MG63 (cell line): ENCODE measurements around the gene NME2. TPM values are rescaled to one million over a fixed set of nuclear protein-coding genes. Genes with fewer than 3 reads are reported as not detected.
"Not testable (repeated sequence)": the region's sequence is repeated elsewhere in the genome, so short reads cannot be mapped to it uniquely, and the experiment has no call there.

Experiments
- DNase-seq: peaks from one replicate; pipeline ENCODE4 v3.0.0-alpha.2; 2020
- H3K27me3 ChIP-seq: fragments of 250-450 bp; sonication (Bioruptor Pico); 2 replicates; pipeline ENCODE4 v1.5.1; 2020; ENCODE audit warnings: mild to moderate bottlenecking, moderate library complexity
- H3K36me3 ChIP-seq: fragments of 250-450 bp; sonication (Bioruptor Pico); 2 replicates; pipeline ENCODE4 v1.5.1; 2020; ENCODE audit warnings: mild to moderate bottlenecking, moderate library complexity
- H3K4me3 ChIP-seq: fragments of 250-450 bp; sonication (Bioruptor Pico); 2 replicates; pipeline ENCODE4 v1.5.1; 2020; ENCODE audit warnings: mild to moderate bottlenecking, moderate library complexity
- H3K9me3 ChIP-seq: fragments of 250-450 bp; sonication (Bioruptor Pico); 2 replicates; pipeline ENCODE4 v1.5.1; 2020; ENCODE audit warnings: mild to moderate bottlenecking, moderate library complexity
- total RNA-seq: library from RNA; depleted of rRNA; stranded (reverse); fragments of >200 nt; shearing (Covaris generic); gene quantifications from 2 replicates; pipeline ENCODE4 v1.2.3, GENCODE V29; 2014; ENCODE audit warnings: low replicate concordance

Gene NME2
- total RNA-seq, 1 experiment from 2014 or later: 1,229 TPM

- H3K4me3 ChIP-seq: no peak overlapping the region
Observed at GRCh38 chr17:51144266-51145022, 21.8 kb upstream of the NME2 start.

DNA sequence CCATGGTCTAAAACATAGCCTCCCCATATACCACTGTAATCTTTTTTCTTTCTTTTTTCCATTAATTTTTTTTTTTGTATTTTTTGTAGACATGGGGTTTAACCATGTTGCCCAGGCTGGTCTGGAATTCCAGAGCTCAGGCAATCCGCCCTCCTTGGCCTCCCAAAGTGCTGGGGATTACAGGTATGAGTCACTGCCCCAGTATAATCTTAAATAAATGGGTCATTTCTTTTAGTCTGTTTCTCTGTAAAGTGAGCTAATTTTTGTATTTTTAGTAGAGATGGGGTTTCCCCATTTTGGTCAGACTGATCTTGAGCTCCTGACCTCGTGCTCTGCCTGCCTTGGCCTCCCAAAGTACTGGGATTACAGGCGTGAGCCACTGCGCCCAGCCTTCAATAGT lies 18.6 kb upstream of the NME2 start:
- Histone ChIP-seq H3K4me3 (no peak overlapping the region), H3K27me3 (no peaks in the 10 kb centered on the region), H3K36me3 (no peaks in the 10 kb centered on the region), H3K9me3 (no peaks in the 10 kb centered on the region)
- DNase-seq: peak; percentile 66

More at GRCh38 chr17:51144266-51145022, 21.8 kb upstream of the NME2 start:
- Histone ChIP-seq H3K9me3 (no peaks in the 10 kb centered on the region), H3K27me3 (no peaks in the 10 kb centered on the region), H3K36me3 (no peaks in the 10 kb centered on the region)
- DNase-seq: no peak

DNA sequence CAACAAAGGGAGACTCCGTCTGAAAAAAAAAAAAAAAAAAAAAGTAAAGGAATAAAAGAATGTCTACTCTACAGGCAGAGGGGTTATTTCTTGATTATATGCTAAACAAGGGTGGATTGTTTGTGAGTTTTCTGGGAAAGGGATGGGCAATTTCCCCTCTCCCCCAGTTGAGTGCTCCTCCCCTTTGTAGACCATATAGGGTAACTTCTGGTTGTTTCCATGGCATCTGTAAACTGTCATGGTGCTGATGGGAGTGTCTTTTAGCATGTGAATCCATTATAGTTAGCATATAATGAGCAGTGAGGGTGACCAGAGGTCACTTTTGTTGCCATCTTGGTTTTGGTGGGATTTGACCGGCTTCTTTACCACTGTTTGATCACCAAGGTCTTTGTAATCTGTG lies 17.0 kb upstream of the NME2 start:
- Histone ChIP-seq H3K27me3 (no peaks in the 10 kb centered on the region), H3K36me3 (peaks cover 2% of the 10 kb centered on the region; the same call in 1 of the 2 replicates), H3K9me3 (no peaks in the 10 kb centered on the region), H3K4me3 (no peak overlapping the region)
- no peak for DNase-seq

GRCh38 chr17:51150932-51151331 lies 15.3 kb upstream of the NME2 start:
- H3K9me3 ChIP-seq: no peaks in the 10 kb centered on the region
- no peaks in the 10 kb centered on the region for H3K27me3 ChIP-seq
- H3K4me3 ChIP-seq: no peak overlapping the region
- DNase-seq: no peak
- H3K36me3 ChIP-seq: peaks cover 13% of the 10 kb centered on the region

GRCh38 chr17:51152766-51153209 lies 13.4 kb upstream of the NME2 start:
- peaks cover 31% of the 10 kb centered on the region for H3K36me3 ChIP-seq
- no peaks in the 10 kb centered on the region for H3K27me3 ChIP-seq
- no peak for DNase-seq
- no peaks in the 10 kb centered on the region for H3K9me3 ChIP-seq
- peak overlapping the region; percentile 78 for H3K4me3 ChIP-seq

- H3K4me3 ChIP-seq: peak within 1 kb of the TSS; percentile 78
- H3K36me3 ChIP-seq: peaks cover 37% of the 10 kb centered on the region
- DNase-seq: peak; percentile 98
- H3K27me3 ChIP-seq: no peaks in the 10 kb centered on the region
- no peaks in the 10 kb centered on the region for H3K9me3 ChIP-seq
Observed at GRCh38 chr17:51153210-51154072, 12.8 kb upstream of the NME2 start, which contains the start of gene NME1. Gene NME1, plus strand, starts transcription at chr17:51153559. Its CDS starts 2,096 bp downstream, at chr17:51155655.

- Histone ChIP-seq H3K4me3 (peak overlapping the region; percentile 78), H3K9me3 (no peaks in the 10 kb centered on the region), H3K36me3 (peaks cover 44% of the 10 kb centered on the region), H3K27me3 (no peaks in the 10 kb centered on the region)
- DNase-seq: no peak
Observed at GRCh38 chr17:51154176-51154575, 12.0 kb upstream of the NME2 start.

DNA sequence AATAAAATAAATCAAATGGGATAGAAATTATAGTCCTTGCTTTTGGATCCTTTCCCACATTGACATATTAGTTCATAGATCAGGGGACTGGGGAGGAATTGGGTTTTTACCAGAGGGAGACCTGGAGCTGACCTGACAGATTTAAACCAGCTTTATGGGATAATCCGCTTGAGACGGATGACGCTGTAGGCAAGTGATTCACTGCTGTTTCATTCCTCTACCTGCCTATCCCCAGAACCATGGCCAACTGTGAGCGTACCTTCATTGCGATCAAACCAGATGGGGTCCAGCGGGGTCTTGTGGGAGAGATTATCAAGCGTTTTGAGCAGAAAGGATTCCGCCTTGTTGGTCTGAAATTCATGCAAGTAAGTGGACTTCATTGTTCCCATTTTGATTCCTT lies 10.8 kb upstream of the NME2 start:
- peaks cover 57% of the 10 kb centered on the region for H3K36me3 ChIP-seq
- no peaks in the 10 kb centered on the region for H3K9me3 ChIP-seq
- H3K4me3 ChIP-seq: peak overlapping the region; percentile 78
- no peaks in the 10 kb centered on the region for H3K27me3 ChIP-seq
- no peak for DNase-seq

DNA sequence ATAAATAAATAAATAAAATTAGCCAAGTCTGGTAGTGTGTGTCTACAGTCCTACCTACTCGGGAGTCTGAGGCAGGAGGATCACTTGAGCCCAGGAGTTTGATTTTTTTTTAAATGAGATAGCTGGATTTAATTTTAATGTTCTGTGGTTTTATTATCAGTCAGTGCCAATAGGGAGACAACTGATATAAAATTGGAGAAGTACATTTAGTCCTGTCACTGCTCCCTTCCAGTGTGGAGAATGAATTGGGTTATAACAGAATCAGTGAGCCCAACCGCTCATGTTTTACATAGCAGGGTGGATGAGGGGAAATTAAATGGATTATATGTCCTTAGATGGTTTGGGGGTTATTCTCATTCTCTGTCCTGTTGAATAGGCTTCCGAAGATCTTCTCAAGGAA lies 6.6 kb upstream of the NME2 start:
- Histone ChIP-seq H3K4me3 (no peak overlapping the region), H3K36me3 (peaks cover 86% of the 10 kb centered on the region), H3K9me3 (no peaks in the 10 kb centered on the region), H3K27me3 (no peaks in the 10 kb centered on the region)
- no peak for DNase-seq

- H3K36me3 ChIP-seq: peaks cover 71% of the 10 kb centered on the region
- H3K27me3 ChIP-seq: no peaks in the 10 kb centered on the region
- no peak for DNase-seq
- H3K4me3 ChIP-seq: no peak overlapping the region
- no peaks in the 10 kb centered on the region for H3K9me3 ChIP-seq
Observed at GRCh38 chr17:51161541-51161940, 4.7 kb upstream of the NME2 start.

DNA sequence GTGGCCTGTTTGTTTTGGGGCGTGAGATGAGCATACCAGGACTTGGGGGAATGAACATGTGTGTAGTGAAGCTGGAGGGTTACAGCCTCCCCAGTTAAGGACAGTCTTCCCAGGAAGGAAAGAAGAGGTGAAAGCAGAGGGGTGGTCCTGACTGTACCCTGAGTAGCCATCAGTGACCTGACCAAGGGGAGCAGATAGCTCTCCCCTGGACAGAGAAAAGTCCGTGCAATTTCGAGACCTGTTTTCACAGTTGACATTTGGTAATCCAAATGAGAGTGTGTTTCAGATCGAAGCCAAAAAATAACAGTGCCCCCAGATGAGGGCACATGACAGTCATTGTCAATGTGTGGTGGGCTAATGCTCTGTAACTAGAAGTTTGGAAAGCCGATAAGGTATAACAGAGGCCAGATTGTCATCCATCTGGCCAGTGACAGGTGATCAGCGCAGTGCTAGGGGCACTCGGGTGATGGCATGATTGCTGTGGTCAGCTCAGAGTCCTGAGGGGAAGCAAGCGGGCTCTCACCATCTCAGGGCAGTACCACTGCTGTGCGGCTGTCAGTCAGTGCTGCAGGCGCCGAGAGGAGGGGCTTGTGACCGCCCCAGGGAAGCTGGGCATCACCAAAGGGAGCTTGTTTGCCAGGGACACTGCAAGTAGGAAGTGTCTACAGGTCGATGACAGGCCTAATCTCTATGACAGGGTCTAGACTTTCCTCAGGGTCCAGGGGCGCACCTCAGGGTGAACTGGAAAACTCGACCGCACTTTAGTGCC lies 1.1 kb upstream of the NME2 start:
- Histone ChIP-seq H3K9me3 (no peaks in the 10 kb centered on the region), H3K27me3 (no peaks in the 10 kb centered on the region), H3K4me3 (peak overlapping the region; percentile 99), H3K36me3 (peaks cover 71% of the 10 kb centered on the region)
- DNase-seq: no peak

DNA sequence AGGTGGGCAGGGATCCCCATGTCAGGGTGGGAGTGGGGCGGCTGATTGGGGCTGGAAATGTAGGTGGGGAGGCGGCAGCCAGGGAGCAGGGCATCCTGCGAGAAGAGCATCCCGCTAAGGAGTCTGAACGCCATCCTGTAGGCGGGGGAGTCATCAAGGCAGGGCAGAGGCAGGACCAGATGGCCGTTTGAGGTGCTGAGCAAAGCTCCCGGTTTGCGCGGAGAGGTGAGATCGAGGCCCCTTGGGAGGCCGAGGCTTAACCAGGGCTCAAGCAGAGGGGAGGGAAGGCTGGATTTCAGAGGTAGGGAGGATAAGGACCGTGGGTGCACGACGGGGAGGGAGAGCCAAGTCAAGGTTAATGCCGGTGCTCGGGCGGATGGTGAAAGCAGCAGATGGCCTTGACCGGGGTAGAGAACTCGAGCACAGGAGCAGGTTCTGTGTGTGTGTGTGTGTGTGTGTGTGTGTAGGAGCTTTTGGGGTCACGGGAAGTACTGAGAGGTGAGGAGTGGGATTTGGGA lies 472 bp upstream of the NME2 start:
- Histone ChIP-seq H3K36me3 (peaks cover 71% of the 10 kb centered on the region), H3K4me3 (peak overlapping the region; percentile 99), H3K9me3 (no peaks in the 10 kb centered on the region), H3K27me3 (no peaks in the 10 kb centered on the region)
- DNase-seq: peak; percentile 51

- Histone ChIP-seq H3K4me3 (peak overlapping the region; percentile 99), H3K36me3 (peaks cover 72% of the 10 kb centered on the region), H3K9me3 (no peaks in the 10 kb centered on the region), H3K27me3 (no peaks in the 10 kb centered on the region)
- peak; percentile 68 for DNase-seq
Observed at GRCh38 chr17:51166987-51167931, 1.0 kb downstream of the NME2 start.

DNA sequence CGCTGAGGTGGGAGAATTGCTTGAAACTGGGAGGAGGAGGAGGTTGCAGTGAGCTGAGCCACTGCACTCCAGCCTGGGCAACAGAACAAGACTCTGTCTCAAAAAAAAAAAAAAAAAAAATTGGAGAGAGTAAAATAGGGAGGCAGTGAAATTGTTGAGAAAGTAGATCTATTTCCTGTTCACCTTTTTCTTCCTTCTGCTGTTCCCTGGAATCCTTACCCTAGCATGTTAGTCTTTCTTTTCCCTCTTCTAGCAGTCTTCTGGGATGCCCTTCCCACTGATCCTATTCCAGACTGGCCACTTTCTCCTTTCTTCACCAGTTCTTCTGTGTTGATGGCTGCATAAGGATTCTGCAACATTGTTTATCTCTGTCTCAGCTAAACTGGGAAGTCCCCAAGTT lies 3.1 kb downstream of the NME2 start:
- H3K9me3 ChIP-seq: no peaks in the 10 kb centered on the region
- no peak overlapping the region for H3K4me3 ChIP-seq
- H3K27me3 ChIP-seq: no peaks in the 10 kb centered on the region
- H3K36me3 ChIP-seq: peaks cover 77% of the 10 kb centered on the region
- no peak for DNase-seq

DNA sequence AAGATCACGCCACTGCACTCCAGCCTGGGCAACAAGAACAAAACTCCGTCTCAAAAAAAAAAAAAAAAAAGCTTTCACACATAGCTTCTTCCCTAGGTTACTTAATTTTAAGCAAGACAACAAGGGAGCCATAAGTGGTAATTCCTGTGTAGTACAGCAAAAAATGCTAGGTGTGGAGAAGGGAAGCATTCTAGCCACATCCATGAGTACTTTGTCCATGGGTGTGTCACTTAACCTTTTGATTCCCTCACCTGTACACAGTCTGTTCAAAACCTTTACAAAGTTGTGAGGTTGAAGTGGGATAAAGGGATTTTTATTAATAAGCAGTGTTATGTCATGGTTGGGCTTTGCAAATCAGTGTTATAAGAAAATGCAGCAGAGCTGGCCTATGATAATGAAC lies 4.5 kb downstream of the NME2 start:
- Histone ChIP-seq H3K4me3 (no peak overlapping the region), H3K27me3 (no peaks in the 10 kb centered on the region), H3K36me3 (peaks cover 89% of the 10 kb centered on the region), H3K9me3 (no peaks in the 10 kb centered on the region)
- DNase-seq: no peak

DNA sequence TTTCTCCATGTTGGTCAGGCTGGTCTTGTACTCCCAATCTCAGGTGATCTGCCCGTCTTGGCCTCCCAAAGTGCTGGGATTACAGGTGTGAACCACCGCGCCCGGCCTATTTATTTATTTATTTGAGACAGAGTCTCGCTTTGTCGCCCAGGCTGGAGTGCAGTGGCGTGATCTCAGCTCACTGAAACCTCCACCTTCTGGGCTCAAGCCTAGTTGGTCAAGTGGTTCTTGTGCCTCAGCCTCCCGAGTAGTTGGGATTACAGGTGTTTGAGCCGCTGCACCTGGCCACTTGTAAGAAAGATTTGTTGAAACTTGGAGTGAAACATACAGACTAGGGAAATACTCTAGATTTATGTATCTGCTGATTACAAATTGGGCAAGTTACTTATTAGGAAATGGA lies 5.8 kb downstream of the NME2 start:
- peaks cover 91% of the 10 kb centered on the region for H3K36me3 ChIP-seq
- H3K27me3 ChIP-seq, H3K4me3 ChIP-seq, DNase-seq, H3K9me3 ChIP-seq: not testable (repeated sequence)
